Measurements from ENCODE around the gene TMEM203.
A peak's percentile ranks its signal among the peaks of the same experiment; 100 is the strongest.

TMEM203 gene

DNA sequence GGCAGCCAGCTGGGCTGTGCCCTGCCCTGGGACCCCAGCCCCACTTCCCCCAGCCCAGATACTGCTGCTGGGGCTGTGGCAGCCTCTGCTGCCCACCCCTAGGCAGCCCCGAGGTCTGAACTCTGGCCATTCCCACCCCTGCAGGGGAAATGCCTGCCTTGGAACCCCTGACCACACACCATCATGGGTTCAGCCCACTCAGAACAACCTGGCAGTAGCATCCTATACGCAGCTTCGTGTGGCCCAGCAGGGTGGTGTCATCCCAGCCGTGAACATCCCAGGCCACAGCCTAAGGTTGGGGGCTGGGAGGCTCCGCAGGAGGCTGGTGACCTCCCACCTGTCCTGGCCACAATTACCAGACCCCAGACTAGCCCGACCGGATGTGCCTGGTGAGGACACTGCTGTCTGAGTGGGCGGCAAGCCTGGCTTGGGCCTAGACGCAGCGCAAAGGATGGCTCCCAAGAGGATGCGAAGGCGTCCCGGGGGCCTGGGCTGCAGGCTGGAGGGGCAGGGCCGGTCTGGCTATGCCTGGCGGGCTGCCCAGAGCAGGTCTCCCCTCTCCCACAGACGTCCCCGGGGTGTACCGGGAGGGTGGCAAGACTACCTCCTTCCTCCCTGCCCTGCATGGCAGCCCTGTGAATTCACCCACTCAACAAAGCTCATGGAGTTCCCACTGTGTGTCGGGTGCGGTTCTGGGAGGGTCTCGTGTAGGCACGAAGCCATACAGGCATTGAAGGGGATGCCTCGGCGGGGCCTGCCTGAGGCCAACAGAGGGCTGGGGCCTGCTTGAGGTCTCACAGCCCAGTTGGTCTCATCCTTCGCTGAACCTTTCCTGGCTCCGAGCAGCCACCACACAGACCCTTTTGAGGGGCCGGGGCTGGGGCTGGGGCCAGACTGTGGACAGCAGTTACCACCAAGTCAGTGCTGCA is 23.8 kb upstream of the TMEM203 start:
- no peak for FAIRE-seq

- no peak for FAIRE-seq
Observed at GRCh38 chr9:137228506-137228967, 23.1 kb upstream of the TMEM203 start.

- FAIRE-seq = no peak
Observed at GRCh38 chr9:137227853-137228505, 22.5 kb upstream of the TMEM203 start.

- no peak for FAIRE-seq
Observed at GRCh38 chr9:137227054-137227852, 21.8 kb upstream of the TMEM203 start, which contains the start of gene RNF224. Gene RNF224, plus strand, starts transcription at chr9:137227502. Its CDS starts 834 bp downstream, at chr9:137228336.

DNA sequence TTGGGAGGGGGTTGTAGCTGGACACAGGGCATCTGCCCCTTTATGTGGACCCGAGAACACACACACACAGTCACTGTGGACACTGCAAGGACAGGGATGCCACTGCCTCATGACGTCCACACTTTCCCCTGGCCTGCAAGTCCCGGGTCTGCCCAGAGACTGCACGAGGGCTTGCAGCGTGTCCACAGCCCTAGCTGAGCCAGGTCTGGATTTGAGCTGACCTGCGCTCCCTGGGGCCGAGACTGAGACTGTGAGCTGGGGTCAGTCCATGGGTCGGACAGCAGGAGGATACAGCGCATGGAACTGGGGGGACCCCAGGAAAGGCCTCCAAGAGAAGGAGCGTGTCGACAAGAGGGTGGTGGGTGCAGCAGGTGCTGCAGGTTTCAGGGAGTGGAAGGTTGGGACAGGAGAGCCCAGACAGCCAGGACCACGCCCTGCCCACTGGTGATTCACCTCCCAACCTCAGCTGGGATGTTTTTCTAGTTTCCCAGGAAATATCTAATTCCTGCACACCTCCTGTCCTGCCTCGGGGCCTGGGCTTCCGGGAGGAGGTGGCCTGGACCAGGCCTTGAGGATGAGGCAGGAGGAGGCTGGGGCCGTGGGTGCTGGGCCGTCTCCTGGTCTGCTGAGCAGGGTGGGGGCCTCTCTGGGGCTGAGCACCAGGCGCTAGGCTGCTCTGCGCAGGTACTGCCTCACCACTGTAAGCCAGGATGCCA is 21.0 kb upstream of the TMEM203 start:
- no peak for FAIRE-seq

GRCh38 chr9:137225699-137226331 is 20.4 kb upstream of the TMEM203 start:
- FAIRE-seq = no peak

DNA sequence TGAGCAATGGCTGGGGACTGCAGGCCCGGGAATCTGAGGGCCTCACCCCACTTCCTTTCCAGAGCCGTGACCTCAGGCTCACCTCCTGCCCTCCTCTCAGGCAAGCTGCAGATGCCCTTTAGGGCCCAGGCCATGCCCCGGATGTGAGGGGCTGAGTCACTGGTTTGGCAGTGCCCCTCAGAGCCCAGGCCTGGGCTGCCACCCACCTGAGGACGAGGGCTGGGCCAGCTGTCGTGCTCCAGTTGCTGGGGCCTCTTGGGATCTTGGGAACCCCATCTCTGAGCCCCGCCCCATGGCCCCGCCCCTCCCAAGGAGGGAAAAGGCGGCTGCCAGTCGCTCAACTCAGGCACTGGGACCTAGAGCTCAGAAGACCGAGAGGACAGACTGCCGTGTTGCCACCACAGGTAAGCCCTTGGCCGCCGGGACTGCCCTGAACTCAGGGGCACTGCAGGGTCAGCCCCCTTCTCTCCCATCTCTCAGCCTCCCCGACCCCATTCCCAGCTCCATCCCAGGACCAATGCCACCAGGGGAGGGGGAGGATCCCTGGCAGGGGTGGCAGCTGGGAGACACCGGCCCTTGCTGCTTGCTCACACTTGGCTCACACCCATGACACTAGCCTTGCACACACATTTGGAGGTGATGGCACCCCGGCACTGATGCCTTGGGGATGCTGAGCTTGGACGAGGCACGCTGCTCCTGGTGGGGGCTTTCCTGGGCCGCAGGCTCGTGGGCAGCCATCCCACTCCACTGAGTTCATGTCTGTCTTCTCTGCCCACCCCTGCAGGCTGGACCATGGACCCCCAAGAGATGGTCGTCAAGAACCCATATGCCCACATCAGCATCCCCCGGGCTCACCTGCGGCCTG is 19.6 kb upstream of the TMEM203 start, which contains the start of gene CYSRT1:
TSS of gene CYSRT1 (plus strand) at position 345 of the 865 bp plus-strand sequence. CDS start at position 793, 448 bp downstream.
- FAIRE-seq = no peak

DNA sequence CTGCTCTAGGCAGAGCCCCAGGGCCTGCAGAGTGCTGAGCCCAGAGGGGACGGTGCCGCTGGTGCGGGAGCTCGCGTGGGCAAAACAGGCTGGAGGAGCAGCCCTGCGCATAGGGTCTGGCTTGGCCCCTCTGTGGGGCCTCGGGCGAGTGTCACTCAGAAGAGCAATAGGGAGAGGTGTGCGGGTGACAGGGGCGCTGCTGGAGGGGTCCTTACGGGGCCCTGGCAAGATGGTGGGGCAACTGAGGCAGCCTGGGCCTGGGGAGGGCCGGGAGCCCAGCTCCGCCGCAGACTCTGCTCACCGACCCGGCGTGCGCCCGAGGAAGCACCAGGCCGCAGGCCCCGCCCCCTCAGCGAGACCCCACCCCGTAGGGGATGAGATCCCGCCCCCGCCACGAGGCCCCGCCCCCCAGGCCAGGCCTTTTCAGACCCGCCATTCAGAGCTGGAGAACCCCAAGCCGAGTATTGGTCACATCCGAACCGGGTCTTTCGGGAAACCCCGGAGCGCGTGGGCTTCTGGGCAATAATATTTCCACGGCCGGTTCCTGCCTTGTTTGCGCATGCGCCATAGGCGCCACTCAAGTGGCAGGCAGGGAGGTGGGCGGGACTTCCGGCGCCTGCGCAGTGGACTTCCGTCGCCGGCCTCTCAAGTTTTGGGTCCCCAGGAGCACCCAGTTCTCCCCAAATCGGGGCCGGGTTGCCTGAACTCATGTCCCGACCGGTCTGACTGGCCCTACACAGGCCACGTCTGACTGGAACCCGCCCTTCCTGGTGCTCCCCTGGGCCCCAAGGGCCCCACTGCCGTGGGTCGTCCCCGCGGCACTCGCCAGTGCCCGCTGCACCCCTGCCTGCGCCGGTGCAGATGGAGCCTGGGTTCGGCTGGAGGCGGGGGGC is 17.9 kb upstream of the TMEM203 start:
- FAIRE-seq = peak; percentile 67

DNA sequence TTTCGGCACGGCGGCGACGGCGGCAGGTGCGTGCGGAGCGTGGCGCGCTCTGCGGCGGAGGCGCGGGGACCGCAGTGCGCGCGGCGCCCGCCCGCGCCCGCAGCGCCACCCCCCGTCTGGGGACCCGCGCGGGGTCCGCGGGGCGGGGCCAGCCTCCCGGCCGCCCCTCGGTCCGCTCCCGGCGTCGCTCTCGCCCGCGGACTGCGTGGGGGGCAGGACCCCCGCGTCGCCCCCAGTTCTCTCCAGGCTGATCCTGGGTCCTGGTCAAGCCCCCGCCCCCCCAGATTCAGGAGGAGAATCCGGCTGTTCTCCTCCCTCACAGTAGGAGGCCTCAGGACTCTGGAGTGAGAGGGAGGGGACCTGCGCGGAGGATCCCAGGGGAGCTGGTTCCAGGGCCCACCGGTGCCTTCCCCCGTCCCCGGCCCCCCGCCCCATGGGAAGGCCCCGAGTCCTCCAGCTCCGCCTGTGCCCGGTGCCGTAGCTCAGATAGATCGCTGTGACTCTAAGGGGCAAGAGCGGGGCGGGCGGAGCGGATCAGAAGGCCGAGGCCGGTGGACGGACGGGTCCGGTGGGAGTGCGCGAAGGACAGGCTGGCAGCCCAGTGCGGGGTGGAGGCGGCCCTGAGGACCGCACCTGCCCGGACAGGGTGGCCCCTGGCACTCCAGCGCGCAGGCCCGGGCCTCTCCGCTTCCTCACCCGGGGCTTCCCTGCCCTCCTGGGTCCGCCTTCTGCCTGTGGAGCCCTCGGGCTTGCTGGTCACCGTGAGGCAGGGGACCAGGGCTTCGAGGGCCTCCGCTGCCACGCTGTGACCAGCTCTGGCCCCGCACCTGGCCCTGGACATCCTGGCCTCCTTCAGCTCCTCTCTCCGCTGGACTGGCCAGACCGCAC is 17.0 kb upstream of the TMEM203 start, which contains the start of gene RNF208:
TSS of gene RNF208 (minus strand) at position 51 of the 888 bp plus-strand sequence. CDS start 1,028 bp downstream, outside the sequence.
- FAIRE-seq = no peak

DNA sequence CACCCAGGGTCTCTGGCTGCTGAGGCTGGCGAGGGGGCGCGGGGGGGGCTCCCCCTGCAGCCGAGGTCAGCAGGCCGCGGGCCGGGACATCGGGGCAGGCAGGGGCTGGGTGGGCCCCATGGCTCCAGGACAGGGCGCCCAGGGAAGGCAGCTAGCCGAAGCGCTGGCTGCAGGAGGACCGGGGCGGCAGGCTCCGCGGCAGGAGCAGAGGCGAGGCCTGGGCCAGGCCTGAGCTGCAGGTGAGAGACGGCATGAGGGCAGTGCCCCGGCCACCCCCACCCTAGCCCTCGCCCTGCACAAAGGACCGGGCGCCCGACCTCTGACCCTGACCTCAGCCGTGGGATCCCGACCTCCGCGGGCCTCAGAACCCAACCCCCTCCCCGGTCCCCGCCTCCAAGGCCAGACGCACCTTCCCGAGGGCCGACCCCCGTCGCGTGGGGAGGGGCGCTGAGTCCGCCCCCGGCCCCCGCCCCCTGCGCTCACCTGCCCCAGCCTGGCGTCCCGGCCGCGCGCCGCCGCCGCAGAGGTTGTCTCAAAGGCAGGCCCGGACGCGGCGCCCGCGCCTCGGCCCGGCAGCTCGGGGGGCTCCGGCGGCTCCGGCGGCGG is 16.2 kb upstream of the TMEM203 start:
- no peak for FAIRE-seq

- FAIRE-seq = no peak
Observed at GRCh38 chr9:137221095-137221505, 15.7 kb upstream of the TMEM203 start.

DNA sequence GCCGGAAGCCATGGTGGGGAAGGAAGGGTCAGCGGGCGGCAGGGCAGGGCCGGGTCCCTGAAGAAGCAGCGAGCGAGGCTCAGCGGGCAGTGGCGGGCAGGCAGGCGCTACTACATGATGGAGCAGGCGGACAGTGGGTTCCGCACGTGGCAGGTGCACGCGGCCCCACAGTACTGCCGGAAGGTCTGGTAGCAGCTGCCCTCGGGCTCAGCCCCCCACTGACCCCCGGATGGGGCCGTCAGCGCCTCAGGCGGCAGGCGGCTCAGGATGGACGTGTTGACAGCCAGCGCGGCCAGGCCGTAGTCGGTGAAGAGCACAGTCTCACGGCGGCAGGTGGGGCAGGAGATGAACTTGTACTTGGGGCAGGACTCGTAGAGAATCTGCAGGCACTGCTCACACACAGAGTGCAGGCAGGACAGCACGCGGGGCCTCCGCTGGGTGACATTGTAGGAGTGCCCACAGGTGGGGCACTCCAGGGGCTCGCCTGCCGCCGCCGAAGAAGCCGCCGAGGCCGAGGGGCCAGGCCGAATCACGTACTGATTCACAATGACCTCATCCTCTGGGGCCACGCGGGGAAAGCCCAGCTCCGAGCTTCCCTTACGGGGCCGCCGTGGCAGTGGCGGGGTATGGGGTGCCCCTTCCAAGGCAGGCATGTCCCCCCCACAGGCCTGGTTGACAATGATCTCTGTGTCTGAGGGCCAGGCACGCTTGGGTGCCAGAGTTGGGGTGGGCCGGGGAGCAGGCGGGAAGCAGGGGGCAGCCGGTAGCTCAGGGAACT is 15.1 kb upstream of the TMEM203 start:
- FAIRE-seq = no peak

- FAIRE-seq = no peak
Observed at GRCh38 chr9:137219757-137220316, 14.4 kb upstream of the TMEM203 start.

DNA sequence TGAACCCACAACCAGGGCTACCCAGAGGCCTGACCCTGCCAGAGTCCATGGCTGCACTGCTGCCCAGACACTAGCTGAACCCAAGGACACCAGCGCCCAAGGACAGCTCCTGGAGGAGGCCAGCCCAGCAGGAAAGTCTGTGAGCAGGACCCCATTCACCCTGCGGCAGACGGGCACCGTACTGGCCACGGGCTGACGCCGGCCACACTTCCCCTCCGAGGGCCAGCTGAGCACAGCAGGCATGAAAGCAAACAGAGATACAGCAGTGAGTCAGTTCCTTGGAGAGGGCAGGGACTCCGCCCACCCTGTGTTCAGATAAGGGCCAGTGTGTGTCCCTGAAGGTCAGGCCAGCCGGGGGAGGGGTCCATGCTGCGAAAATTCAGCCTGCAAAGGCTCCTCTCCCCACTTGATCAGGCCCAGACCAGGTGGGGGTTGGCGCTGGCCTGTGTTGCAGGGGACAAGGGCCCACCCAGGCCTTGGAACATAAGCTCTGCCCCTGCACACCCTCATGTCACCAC is 13.4 kb upstream of the TMEM203 start:
- FAIRE-seq = no peak

GRCh38 chr9:137218212-137218753 is 12.8 kb upstream of the TMEM203 start:
- no peak for FAIRE-seq

Measured in endometrium (tissue), 2 donors.